Measurements from ENCODE around the gene LRP2.
"Not testable (repeated sequence)": the region's sequence is repeated elsewhere in the genome, so short reads cannot be mapped to it uniquely, and the experiment has no call there.

The LRP2 gene

GRCh38 chr2:169172151-169172735, 190.1 kb downstream of the LRP2 start:
- no peak for DNase-seq

DNA sequence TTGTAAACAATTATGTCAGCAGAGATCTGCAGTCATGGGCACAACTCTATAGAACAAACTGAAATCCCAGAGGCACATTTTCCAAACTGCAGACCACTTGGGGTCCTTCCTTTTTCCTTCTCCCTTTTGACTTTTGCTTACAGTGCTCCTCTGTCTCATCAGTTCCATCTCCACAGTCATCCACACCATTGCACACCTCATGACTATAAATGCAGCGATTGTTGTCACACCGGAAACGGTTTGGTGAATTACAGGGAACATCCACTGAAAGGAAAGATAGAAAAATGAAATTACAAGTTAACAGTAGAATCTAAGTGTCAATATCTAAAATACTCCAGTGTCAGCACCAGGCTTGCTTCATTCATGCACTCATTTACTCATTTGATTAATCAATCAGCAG, 196.5 kb downstream of the LRP2 start:
- DNase-seq, result no peak

GRCh38 chr2:169164311-169164710, 198.0 kb downstream of the LRP2 start:
- no peak for DNase-seq

DNA sequence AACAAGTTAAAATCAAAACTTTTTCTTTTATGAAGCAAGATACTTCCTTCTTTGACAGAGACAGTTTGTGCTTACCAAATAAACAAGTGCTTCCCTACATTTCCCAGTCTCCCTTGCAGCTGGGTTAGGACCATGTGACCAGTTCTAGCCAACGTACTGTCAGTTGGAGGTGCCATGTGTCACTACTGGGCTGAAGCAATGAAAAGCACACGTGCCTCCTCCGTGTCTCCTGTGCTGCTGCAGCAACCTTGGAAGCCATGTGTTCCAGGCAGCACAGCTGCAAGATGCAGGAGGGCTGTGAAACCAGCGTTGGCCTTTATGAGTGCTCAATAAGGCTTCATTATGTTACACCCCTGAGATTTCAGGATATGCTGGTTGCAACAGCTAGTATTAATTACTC, 199.7 kb downstream of the LRP2 start:
- DNase-seq, result no peak

- DNase-seq, result no peak
These were observed 201.3 kb downstream of the LRP2 start for GRCh38 chr2:169160926-169161481.

DNA sequence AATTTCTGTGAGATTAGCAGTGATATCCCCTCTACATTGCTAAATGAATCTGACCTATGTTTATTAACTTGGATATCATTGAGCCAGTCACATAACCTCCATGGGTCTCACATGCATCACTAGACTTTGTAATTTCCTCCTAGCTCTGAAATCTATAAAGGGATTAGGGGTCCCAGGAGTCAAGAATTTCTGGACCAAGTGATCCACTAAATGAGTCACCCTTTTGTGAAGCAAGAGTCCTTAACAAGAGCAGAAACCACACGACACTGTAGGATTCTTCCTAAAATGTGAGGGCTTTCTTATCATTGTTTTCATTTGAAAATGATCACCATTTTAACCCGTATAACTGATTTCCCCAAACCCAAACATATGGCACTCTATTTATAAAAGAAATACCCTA, 202.6 kb downstream of the LRP2 start:
- DNase-seq, result no peak

DNA sequence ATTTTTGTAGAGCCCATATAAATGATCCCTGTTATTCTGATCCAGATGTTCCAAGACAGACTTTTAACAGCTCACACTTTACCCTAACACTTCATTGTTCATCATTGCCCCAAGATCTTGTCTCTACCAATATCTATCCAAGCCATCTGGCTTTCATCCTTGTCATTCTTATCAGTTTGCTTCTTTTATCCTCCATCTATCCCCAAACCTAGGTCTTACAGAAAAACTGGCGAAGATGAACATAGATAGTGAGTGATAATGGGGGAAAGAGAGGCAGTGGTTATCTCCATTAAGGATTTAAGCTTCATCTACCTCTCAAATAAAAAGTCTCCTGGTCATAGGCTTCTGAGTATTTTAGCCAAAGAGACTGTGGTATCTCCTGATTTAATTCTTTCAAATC, 203.5 kb downstream of the LRP2 start:
- no peak for DNase-seq

- no peak for DNase-seq
These were observed 216.1 kb downstream of the LRP2 start for GRCh38 chr2:169146220-169146619.

- DNase-seq, result no peak
These were observed 218.3 kb downstream of the LRP2 start for GRCh38 chr2:169143998-169144397.

GRCh38 chr2:169141713-169142352, 220.5 kb downstream of the LRP2 start:
- peak; percentile 61 to 77 for DNase-seq

- no peak for DNase-seq
These were observed 222.2 kb downstream of the LRP2 start for GRCh38 chr2:169139993-169140767.

- no peak for DNase-seq
These were observed 223.2 kb downstream of the LRP2 start for GRCh38 chr2:169139145-169139544.

DNA sequence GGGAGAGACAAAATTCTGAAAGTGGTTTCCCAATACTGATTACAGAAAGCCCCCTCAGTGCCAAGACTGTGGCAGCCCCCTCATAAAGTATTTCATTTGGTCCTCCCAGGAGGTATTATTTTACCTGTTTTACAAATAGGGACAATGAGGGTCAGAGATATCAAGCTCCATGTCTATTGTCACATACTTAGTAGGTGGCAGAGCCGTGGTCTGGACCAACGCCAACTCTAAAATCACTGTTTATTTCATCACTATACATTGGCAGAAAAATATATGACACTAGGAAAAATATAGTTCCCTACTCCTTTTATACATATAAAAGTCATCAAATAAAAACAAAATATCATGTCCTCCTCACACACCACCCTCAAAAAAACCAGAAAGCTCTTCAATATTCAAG, 224.4 kb downstream of the LRP2 start:
- DNase-seq, result no peak

GRCh38 chr2:169136885-169137534, 225.3 kb downstream of the LRP2 start:
- DNase-seq, result no peak

GRCh38 chr2:169136428-169136827, 225.9 kb downstream of the LRP2 start:
- DNase-seq, result not testable (repeated sequence)

- DNase-seq, result not testable (repeated sequence)
These were observed 228.1 kb downstream of the LRP2 start for GRCh38 chr2:169134272-169134671.

- DNase-seq, result no peak
These were observed 230.5 kb downstream of the LRP2 start for GRCh38 chr2:169131587-169132512.

DNA sequence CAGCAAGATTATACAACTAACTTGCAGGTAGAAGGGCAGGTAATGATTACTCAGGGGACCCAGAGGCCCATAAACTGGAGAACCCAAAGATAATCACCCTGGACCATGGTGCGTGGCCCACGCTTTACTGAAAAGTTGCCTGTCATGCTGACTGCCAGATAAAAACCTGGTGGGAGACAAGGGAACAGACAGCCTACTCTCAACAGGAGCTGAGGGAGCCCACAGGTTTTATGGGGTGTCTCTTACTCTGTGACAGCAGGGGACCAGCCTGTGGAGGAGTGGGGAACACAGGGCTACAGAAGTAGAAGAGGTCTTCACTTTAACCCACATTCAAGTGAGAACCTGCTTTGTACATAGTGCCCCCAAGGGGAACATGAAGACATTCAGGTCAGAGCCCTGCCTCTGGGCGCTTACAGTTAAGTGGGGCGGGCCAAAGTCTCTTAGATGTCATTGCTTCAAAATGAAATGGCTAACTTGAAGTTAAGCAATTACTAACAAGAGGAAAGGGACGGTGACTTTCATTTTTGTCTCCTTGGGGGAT, 232.6 kb downstream of the LRP2 start:
- no peak for DNase-seq

- DNase-seq, result no peak
These were observed 242.5 kb downstream of the LRP2 start for GRCh38 chr2:169119851-169120250.

DNA sequence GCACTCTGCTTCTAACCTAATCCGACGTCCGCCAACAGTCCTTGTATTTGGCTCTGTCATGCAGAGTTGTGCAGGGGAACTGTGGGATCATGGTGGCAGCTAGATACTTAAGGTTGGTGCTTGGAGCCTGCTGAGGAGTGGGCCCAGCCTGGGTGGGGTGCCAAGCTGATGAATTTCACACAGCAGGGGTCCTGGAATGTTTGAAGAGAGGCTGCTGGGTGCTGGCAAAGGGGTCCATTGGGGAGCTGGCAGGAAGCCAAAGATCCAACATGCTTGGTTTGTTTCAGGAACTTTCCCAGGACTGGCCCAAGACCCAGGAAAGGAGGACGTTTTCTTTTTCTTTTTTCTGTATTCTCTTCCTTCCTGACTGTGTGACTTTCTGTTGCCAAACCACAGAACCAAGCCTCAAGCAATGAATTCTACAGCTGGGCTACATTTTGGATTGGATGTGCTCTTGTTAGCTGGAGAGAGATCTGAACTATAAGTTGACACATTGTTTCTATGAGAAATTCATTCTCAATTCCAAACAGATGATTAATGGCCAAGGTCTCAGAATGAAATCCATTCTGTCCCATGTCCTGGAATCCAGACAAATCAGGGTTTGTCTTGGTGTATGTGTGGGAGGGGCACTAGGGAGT, 243.1 kb downstream of the LRP2 start:
- DNase-seq, result no peak

DNA sequence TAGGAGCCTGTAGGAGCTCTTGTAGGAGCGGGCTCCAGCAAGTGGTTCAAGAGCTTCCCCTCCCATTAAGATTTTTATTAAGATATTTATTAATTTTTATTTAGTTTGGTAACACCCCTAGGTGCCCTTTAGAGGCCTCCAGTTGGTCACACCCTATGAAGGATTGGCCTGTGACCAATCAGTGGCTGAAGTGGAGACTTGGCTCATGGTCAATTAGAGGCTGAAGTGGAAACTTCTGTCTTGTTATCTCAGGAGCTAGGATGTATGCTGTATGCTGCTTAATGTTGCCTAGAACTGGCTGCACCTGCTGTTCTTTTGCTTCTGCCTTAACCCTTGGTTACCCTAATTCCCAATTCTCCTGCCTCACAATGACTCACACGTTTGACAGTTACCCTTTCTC, 244.3 kb downstream of the LRP2 start:
- no peak for DNase-seq

Measured in stimulated activated CD4-positive, alpha-beta T cell treated with anti-CD3 and anti-CD28 coated beads, Interleukin-2, amount 100 ng/mL, for 24 hours (primary cell).